SU-DHL-6 (cell line): Measurements from ENCODE around the gene MPPE1.

Experiments used
- H2AFZ ChIP-seq: fragments of 200-600 bp; sonication (generic); 2 replicates; pipeline ENCODE4 v1.6.1; 2014; ENCODE audit warnings: low read depth, mild to moderate bottlenecking, moderate library complexity, mixed read lengths, antibody characterized with exemption, low read length; ENCODE audit not compliant: severe bottlenecking
- H3F3A ChIP-seq: fragments of 200-600 bp; shearing (Covaris generic); 2 replicates; pipeline ENCODE4 v1.6.0; 2016; ENCODE audit warnings: antibody characterized with exemption, mild to moderate bottlenecking; ENCODE audit not compliant: insufficient read depth
- H3K27ac ChIP-seq: fragments of 200-600 bp; sonication (generic); 2 replicates; pipeline ENCODE4 v1.5.1; 2016; ENCODE audit warnings: low read depth, mild to moderate bottlenecking, low read length, moderate library complexity, mixed read lengths
- H3K27me3 ChIP-seq: fragments of 200-600 bp; sonication (generic), shearing (Covaris generic); 2 replicates; pipeline ENCODE4 v1.6.0; 2014; ENCODE audit warnings: mild to moderate bottlenecking, low read length
- H3K36me3 ChIP-seq: fragments of 200-600 bp; sonication (generic); 2 replicates; pipeline ENCODE4 v1.6.1; 2014; ENCODE audit warnings: mild to moderate bottlenecking, low read length, mixed read lengths
- H3K4me2 ChIP-seq: fragments of 300-600, 200-600 bp; shearing (Covaris generic), sonication (generic); 2 replicates; pipeline ENCODE4 v1.6.0; 2014; ENCODE audit warnings: low read length, low read depth, mild to moderate bottlenecking; ENCODE audit not compliant: poor library complexity, severe bottlenecking
- H3K4me3 ChIP-seq: fragments of 200-600 bp; sonication (generic); 2 replicates; pipeline ENCODE4 v1.5.1; 2014; ENCODE audit warnings: antibody characterized with exemption, low read length, mild to moderate bottlenecking, mixed read lengths; ENCODE audit not compliant: insufficient read depth, poor library complexity, severe bottlenecking
- H3K79me2 ChIP-seq: fragments of 200-600 bp; sonication (generic); 2 replicates; pipeline ENCODE4 v1.6.1; 2014; ENCODE audit warnings: mild to moderate bottlenecking, low read length, moderate library complexity; ENCODE audit not compliant: insufficient read depth
- H3K9ac ChIP-seq: fragments of 200-600 bp; sonication (generic); 2 replicates; pipeline ENCODE4 v1.7.0; 2014; ENCODE audit warnings: mild to moderate bottlenecking, low read length
- H3K9me2 ChIP-seq: fragments of 200-600 bp; sonication (generic); replicated peaks from 2 replicates; pipeline ENCODE4 v1.6.1; 2014; ENCODE audit warnings: low read length; ENCODE audit not compliant: insufficient read depth
- H3K9me3 ChIP-seq: fragments of 200-600 bp; sonication (generic); 2 replicates; pipeline ENCODE4 v1.6.1; 2014; ENCODE audit warnings: low read length, mixed read lengths; ENCODE audit not compliant: insufficient read depth
- H4K20me1 ChIP-seq: fragments of 200-600 bp; sonication (generic); 2 replicates; pipeline ENCODE4 v1.6.1; 2014; ENCODE audit warnings: low read depth, mild to moderate bottlenecking, antibody characterized with exemption, low read length, moderate library complexity, mixed read lengths
- EZH2phosphoT487 ChIP-seq: fragments of 200-600 bp; sonication (generic), shearing (Covaris generic); conservative IDR thresholded peaks from 2 replicates; pipeline ENCODE4 v1.6.1; 2018; ENCODE audit warnings: mild to moderate bottlenecking, antibody characterized with exemption, low read length, moderate library complexity, mixed read lengths
- TF ChIP-seq, protein P1 (sequence below): fragments of 200-600 bp; sonication (generic); IDR thresholded peaks from one replicate; pipeline ENCODE4 v1.5.1; 2017; ENCODE audit warnings: antibody characterized with exemption, mild to moderate bottlenecking, low read length, moderate library complexity; ENCODE audit not compliant: insufficient read depth, poor library complexity, severe bottlenecking

The MPPE1 gene, protein sequence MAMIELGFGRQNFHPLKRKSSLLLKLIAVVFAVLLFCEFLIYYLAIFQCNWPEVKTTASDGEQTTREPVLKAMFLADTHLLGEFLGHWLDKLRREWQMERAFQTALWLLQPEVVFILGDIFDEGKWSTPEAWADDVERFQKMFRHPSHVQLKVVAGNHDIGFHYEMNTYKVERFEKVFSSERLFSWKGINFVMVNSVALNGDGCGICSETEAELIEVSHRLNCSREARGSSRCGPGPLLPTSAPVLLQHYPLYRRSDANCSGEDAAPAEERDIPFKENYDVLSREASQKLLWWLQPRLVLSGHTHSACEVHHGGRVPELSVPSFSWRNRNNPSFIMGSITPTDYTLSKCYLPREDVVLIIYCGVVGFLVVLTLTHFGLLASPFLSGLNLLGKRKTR

DNA sequence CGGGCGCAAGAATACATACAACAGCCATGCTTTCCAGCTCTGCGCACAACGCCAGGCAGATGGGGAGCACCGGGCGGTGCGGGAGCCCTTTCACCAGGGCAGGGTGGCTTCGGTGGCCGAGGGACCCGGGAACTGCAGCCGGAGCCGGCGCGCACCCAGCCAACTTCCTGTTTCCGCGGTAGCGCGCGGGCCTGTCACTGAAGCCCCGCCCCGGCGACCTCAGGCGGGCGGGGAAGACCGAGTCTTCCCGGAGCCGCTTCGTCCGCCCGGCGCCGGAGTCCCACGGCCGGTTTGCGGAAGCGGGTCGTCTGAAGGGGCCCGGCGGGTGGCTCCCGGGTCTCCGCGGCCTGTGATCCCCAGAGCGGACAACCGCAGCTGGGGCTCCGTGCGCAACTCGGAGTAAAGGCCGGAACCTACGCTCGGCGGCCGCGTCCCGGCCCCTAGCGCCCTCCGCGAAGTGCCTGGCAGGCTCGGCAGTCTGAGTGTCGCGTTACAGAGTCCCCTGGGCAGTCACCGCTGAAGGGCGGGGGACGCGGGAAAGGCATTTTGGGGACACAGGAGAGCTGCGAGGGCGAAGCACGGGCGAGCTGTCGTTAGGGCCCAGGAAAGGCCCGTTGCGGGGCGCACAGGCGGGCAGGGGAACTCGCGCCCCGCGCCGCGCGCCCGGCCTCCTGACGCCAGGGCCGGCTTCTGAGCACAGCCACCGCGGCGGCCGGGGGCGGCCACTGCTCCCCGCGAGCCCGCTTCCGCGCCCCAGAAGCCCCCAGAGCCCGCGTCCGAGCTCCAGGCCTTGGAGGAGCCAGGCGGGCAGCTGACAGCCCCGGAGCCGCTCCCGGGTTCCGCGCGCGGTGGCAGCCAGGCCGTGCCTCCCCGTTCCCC lies at the start of gene MPPE1:
Gene MPPE1 (minus strand): TSS at position 136 of the 879 bp plus-strand sequence. CDS start 11,053 bp downstream, outside the sequence.
- no peaks in the 10 kb centered on the region for H3K27me3 ChIP-seq
- H3K9me2 ChIP-seq: no peaks in the 10 kb centered on the region
- H3K9me3 ChIP-seq: no peaks in the 10 kb centered on the region
- no peaks in the 10 kb centered on the region for H4K20me1 ChIP-seq
- H3F3A ChIP-seq: peaks cover 9% of the 10 kb centered on the region; the same call in 1 of the 2 replicates
- peak within 1 kb of the TSS; percentile 96 for H2AFZ ChIP-seq
- H3K36me3 ChIP-seq: no peaks in the 10 kb centered on the region
- peak within 1 kb of the TSS; percentile 98 for H3K4me3 ChIP-seq
- H3K4me2 ChIP-seq: peak within 1 kb of the TSS; percentile 91
- peak within 1 kb of the TSS; percentile 90 for H3K9ac ChIP-seq
- TF ChIP-seq EZH2phosphoT487: no peak
- TF ChIP-seq, protein P1, sequence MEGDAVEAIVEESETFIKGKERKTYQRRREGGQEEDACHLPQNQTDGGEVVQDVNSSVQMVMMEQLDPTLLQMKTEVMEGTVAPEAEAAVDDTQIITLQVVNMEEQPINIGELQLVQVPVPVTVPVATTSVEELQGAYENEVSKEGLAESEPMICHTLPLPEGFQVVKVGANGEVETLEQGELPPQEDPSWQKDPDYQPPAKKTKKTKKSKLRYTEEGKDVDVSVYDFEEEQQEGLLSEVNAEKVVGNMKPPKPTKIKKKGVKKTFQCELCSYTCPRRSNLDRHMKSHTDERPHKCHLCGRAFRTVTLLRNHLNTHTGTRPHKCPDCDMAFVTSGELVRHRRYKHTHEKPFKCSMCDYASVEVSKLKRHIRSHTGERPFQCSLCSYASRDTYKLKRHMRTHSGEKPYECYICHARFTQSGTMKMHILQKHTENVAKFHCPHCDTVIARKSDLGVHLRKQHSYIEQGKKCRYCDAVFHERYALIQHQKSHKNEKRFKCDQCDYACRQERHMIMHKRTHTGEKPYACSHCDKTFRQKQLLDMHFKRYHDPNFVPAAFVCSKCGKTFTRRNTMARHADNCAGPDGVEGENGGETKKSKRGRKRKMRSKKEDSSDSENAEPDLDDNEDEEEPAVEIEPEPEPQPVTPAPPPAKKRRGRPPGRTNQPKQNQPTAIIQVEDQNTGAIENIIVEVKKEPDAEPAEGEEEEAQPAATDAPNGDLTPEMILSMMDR: no peak
- 0 out of 2 replicates have a peak, but pooled peaks cover 4% of the 10 kb centered on the region for H3K79me2 ChIP-seq
- H3K27ac ChIP-seq: peak within 1 kb of the TSS; percentile 69

DNA sequence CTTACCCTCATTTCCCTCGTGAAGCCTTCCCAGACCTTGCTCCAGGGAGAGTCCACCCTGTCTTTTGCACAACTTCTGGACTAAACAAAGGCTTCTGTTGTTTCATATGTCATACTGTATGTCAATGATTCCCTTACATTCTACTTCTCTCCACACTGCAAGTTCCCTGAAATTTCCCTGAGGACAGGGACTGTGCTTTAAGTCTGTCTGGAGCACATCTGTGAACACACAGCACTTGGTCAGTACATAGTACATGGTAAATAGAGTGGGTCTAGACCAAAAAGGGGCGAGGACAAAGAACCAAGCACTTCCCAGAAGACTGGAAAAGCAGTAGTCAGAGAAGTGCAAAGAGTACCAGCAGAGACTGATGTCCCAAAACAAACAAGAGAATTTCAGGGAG lies 49.5 kb upstream of the MPPE1 start:
- H3F3A ChIP-seq: no peaks in the 10 kb centered on the region
- no peak overlapping the region for H3K27ac ChIP-seq
- H3K9ac ChIP-seq: no peak overlapping the region
- H3K4me3 ChIP-seq: no peak overlapping the region
- no peak overlapping the region for H2AFZ ChIP-seq
- H3K9me3 ChIP-seq: peaks cover 9% of the 10 kb centered on the region; the same call in 1 of the 2 replicates
- no peak for TF ChIP-seq EZH2phosphoT487
- TF ChIP-seq, protein P1: no peak
- H3K4me2 ChIP-seq: no peak overlapping the region
- H3K36me3 ChIP-seq: no peaks in the 10 kb centered on the region
- no peaks in the 10 kb centered on the region for H3K9me2 ChIP-seq
- H3K79me2 ChIP-seq: no peaks in the 10 kb centered on the region
- H3K27me3 ChIP-seq: no peaks in the 10 kb centered on the region
- H4K20me1 ChIP-seq: no peaks in the 10 kb centered on the region

DNA sequence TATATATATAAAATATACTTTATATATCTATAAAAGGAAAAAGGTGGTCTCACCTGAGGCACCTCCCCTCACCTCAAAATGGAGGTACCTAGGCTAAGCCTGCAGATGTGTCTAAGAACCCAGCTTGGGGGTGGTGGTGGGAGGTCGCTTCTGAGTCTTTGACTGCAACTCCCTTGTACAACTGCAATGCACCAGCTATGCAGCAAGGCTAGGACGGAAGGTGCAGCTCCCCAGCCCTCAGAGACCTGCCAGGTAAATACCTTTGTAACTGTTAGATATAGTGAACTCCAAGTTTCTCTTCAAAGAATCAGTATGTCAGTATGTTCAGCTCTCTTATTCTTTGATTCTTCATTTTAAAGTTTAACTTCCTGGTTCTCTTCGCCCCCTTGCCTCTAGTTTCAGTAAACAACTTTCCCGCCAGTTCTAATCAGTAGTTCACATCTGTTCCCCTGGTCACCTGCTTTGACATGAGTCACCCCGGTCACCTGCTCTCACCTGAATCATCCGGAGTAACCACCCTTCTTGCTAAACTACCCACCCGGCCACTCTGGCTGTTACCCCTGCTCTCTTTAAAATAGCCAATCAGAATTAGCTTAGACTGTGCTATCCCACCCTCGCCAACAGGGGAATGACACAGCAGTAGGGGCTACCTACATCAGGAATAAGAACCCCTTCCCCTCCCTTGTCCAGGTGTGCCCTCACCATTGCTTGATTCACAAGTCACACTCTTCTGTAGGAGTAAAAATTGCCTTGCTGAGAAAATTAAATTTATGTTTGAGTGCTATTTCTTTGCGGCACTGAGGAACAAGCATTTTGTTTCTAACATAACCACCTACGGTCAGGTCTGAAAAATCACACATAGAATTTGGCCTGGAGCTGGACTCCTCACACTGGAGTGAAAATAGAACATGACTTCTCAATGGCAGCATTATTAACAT lies 48.5 kb upstream of the MPPE1 start:
- H2AFZ ChIP-seq: no peak overlapping the region
- H4K20me1 ChIP-seq: no peaks in the 10 kb centered on the region
- H3K27me3 ChIP-seq: no peaks in the 10 kb centered on the region
- no peak overlapping the region for H3K4me3 ChIP-seq
- H3K9me2 ChIP-seq: no peaks in the 10 kb centered on the region
- H3K79me2 ChIP-seq: no peaks in the 10 kb centered on the region
- H3K9me3 ChIP-seq: peaks cover 9% of the 10 kb centered on the region; the same call in 1 of the 2 replicates
- no peaks in the 10 kb centered on the region for H3K36me3 ChIP-seq
- TF ChIP-seq EZH2phosphoT487: no peak
- TF ChIP-seq, protein P1: no peak
- no peaks in the 10 kb centered on the region for H3F3A ChIP-seq
- no peak overlapping the region for H3K27ac ChIP-seq
- H3K4me2 ChIP-seq: no peak overlapping the region
- no peak overlapping the region for H3K9ac ChIP-seq
